ENCODE measurements around the gene C1QTNF6. TPM values are rescaled to one million over a fixed set of nuclear protein-coding genes. Genes with fewer than 3 reads are reported as not detected.

Gene C1QTNF6
- total RNA-seq, 2 donors from 2014 or later, result 9.3 to 16.7 TPM

DNA sequence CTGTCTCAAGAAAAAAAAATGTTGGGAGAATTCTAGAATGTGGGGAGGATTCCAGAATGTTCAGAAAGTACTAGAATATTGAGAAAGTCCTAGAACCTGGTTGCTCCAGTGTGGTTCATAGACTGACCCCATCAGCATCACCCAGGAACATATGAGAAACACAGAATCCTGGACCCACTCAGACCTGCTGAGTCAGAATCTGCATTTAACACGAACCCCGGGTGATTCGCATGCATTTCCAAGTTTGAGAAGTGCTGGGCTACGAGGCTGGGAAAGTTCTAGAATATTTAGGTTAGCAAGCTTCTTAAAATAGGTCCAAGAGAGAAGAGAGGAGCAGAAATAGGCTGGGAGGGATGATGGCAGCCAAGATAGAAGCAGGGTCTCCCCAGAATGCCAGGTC lies 6.4 kb downstream of the C1QTNF6 start:
- TF ChIP-seq, protein P1, sequence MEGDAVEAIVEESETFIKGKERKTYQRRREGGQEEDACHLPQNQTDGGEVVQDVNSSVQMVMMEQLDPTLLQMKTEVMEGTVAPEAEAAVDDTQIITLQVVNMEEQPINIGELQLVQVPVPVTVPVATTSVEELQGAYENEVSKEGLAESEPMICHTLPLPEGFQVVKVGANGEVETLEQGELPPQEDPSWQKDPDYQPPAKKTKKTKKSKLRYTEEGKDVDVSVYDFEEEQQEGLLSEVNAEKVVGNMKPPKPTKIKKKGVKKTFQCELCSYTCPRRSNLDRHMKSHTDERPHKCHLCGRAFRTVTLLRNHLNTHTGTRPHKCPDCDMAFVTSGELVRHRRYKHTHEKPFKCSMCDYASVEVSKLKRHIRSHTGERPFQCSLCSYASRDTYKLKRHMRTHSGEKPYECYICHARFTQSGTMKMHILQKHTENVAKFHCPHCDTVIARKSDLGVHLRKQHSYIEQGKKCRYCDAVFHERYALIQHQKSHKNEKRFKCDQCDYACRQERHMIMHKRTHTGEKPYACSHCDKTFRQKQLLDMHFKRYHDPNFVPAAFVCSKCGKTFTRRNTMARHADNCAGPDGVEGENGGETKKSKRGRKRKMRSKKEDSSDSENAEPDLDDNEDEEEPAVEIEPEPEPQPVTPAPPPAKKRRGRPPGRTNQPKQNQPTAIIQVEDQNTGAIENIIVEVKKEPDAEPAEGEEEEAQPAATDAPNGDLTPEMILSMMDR (IDR thresholded peaks at IDR 0.05), result no peak
- no peak for DNase-seq
- H3K27me3 ChIP-seq, result no peaks in the 10 kb centered on the region
- no peak overlapping the region for H3K4me3 ChIP-seq
- H3K4me1 ChIP-seq, result peaks cover 28% of the 10 kb centered on the region
- H3K27ac ChIP-seq, result no peak overlapping the region
- H3K9me3 ChIP-seq, result no peaks in the 10 kb centered on the region
- H3K9ac ChIP-seq (ENCODE audit: low read depth in 2 of 2, low read length in 2 of 2), result no peak overlapping the region
- no peaks in the 10 kb centered on the region for H3K36me3 ChIP-seq
- intact Hi-C loops (cut with DNase I), result no loop called here

DNA sequence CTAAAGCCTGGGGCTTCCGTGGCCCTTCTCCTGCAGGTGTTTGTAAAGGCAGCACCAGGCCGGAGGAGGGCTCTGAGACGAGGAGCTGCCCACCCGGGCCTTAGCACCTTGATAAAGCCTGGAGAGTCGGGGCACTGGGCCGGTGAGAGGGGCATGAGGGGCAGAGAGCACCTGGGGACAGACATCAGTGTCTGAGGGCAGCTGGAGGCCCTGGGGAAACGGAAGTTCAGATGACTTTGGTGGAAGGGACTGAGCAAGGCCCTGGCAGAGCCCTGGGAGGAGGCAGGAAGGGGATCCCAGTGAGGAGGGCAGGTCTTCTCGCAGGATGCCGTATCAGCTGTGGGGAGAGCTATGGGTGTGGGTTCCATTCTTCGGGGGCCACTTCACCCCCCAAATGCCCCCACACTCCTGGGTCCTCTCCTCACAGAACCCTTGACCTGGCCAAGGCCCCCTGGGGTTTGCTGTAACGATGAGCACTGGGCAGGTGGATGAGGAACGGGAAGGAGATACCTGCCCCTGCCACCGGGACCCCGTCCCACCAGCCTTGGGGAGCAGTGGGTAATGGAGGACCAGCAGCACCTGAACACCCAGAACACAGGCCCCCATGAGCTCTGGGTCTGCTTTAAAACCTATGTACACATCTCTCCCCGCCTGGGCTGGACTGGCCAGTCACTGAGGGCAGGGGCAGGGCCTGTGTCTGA lies 7.4 kb downstream of the C1QTNF6 start:
- no peak for DNase-seq
- intact Hi-C loops (cut with DNase I), result no loop called here
- Histone ChIP-seq H3K4me1 (peaks cover 35% of the 10 kb centered on the region), H3K4me3 (no peak overlapping the region), H3K36me3 (no peaks in the 10 kb centered on the region), H3K9me3 (no peaks in the 10 kb centered on the region), H3K27me3 (no peaks in the 10 kb centered on the region), H3K27ac (peak overlapping the region; percentile 32), H3K9ac (ENCODE audit: low read depth in 2 of 2, low read length in 2 of 2) (no peak overlapping the region)
- TF ChIP-seq, protein P1 (IDR thresholded peaks at IDR 0.05), result no peak

DNA sequence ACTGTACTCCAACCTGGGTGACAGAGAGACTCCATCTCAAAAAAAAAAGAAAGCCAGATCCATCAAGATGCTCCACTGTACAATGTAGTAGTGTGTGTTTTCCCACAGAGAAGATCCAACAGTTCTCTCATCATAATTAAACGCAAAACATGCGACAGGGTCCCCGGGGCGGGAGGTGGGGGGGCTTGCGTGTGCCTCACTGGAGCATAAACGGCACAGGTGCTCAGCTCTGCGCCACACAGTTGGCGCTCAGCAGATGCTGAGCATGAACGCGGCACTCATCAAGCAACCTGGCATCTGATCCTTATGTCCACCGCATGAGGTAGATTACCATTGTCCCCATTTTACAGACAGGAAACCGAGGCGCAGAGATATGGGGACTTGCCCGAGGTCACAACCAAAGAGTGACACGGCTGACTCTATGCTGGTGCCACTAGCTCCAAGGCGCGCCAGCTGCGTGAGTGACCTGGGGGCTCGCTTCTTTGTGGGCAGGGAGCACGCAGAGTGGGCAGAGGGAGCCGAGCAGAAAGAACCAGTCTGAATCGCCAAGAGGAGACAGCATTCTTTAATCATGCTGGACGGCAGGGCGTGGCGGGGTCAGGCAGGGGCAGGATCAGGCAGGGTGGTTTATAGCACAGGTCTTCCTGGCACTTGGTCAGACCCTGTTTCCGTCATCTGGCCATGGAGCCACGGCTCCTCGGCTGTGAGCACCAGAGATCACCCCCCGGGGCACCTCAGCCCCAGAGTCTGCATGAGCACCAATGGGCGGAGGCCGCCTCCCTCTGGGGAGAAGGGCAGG lies 8.2 kb downstream of the C1QTNF6 start:
- H3K36me3 ChIP-seq, result no peaks in the 10 kb centered on the region
- H3K4me3 ChIP-seq, result no peak overlapping the region
- peaks cover 36% of the 10 kb centered on the region for H3K4me1 ChIP-seq
- peak; percentile 84 for DNase-seq
- TF ChIP-seq, protein P1 (IDR thresholded peaks at IDR 0.05), result no peak
- H3K9ac ChIP-seq (ENCODE audit: low read depth in 2 of 2, low read length in 2 of 2), result no peak overlapping the region
- no peaks in the 10 kb centered on the region for H3K27me3 ChIP-seq
- H3K27ac ChIP-seq, result peak overlapping the region; percentile 32
- H3K9me3 ChIP-seq, result no peaks in the 10 kb centered on the region
- intact Hi-C loops (cut with DNase I), result no loop called here

DNA sequence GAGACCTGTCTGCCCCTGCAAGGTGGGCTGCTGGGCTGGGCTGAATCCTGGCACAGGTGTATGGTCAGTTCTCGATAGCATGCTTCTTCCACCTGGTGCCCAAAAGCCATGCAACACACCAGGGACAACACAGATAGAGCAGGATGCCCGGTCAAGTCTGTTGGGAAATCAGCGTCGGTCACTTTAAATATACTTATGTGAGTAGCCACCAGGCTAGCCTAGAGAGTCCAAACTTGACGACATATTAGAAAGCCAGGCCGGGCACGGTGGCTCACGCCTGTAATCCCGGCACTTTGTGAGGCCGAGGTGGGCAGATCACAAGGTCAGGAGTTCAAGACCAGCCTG lies 8.9 kb downstream of the C1QTNF6 start:
- Histone ChIP-seq H3K4me1 (peaks cover 36% of the 10 kb centered on the region), H3K9ac (ENCODE audit: low read depth in 2 of 2, low read length in 2 of 2) (peak overlapping the region; percentile 42 to 83), H3K27ac (peak overlapping the region; percentile 59), H3K27me3 (no peaks in the 10 kb centered on the region), H3K9me3 (no peaks in the 10 kb centered on the region), H3K36me3 (no peaks in the 10 kb centered on the region), H3K4me3 (no peak overlapping the region)
- DNase-seq, result no peak
- intact Hi-C loops (cut with DNase I), result no loop called here
- TF ChIP-seq, protein P1 (IDR thresholded peaks at IDR 0.05), result no peak

DNA sequence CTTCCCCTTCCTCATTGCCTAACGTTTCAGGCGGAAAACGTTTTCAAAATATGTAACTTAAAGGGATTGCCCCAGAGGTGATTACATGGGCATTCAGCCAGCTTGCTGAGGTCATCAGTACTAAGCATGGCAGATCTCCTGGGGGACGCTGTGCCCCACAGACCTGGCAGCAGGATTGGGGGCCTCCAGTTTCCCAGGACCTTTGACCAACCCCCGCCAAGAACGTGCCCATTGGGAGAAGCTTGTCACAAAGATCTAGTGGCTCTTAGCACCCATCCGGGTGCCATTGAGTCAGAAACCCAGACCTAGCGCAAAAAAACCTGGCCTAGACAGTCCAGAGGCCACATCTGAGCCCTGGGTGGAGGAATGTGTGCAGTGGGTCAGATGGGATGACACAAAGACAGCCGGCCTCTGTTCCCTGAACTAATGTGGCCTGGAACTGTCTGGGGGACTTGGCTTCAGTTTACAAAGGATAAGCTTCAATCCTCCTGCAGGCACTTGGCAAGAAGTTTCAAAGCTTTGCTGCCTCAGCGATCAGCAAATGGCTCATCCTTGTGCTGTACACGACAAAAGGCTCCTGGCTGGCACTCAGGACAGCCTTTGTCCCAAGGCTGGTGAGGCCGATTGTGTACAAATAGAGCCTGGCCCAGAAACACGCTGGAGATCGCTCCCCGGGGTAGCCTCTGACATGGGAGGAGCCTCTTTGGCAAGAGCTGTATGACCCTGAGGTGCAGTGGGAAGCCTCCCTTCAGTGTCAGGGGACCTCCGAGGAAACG lies 9.5 kb downstream of the C1QTNF6 start:
- Histone ChIP-seq H3K36me3 (no peaks in the 10 kb centered on the region), H3K27me3 (no peaks in the 10 kb centered on the region), H3K9ac (ENCODE audit: low read depth in 2 of 2, low read length in 2 of 2) (peak overlapping the region; percentile 42 to 83), H3K4me3 (no peak overlapping the region), H3K4me1 (peaks cover 36% of the 10 kb centered on the region), H3K9me3 (no peaks in the 10 kb centered on the region), H3K27ac (peak overlapping the region; percentile 59)
- intact Hi-C loops (cut with DNase I), result no loop called here
- TF ChIP-seq, protein P1 (IDR thresholded peaks at IDR 0.05), result no peak
- DNase-seq, result peak; percentile 81
